Loucy (cell line): ENCODE measurements around the gene TTC23.

ENCODE experiments used
- H2AFZ ChIP-seq: fragments of 200-600 bp; sonication (generic); 2 replicates; pipeline ENCODE4 v1.6.0; 2016; ENCODE audit warnings: antibody characterized with exemption, mild to moderate bottlenecking, low read length, moderate library complexity
- H3F3A ChIP-seq: fragments of 200-600 bp; 2 replicates; pipeline ENCODE4 v1.6.0; 2016; ENCODE audit warnings: antibody characterized with exemption, low read depth, mild to moderate bottlenecking
- H3K27me3 ChIP-seq: fragments of 200-600 bp; sonication (generic); 2 replicates; pipeline ENCODE4 v1.6.1; 2014; ENCODE audit warnings: low read length, mild to moderate bottlenecking; ENCODE audit not compliant: insufficient read depth, poor library complexity, severe bottlenecking
- H3K36me3 ChIP-seq: fragments of 200-600 bp; sonication (generic); 2 replicates; pipeline ENCODE4 v1.6.1; 2016; ENCODE audit warnings: low read length; ENCODE audit not compliant: insufficient read depth
- H3K4me1 ChIP-seq: fragments of 200-600 bp; sonication (generic); 2 replicates; pipeline ENCODE4 v1.5.1; 2014; ENCODE audit warnings: low read length, mild to moderate bottlenecking; ENCODE audit not compliant: insufficient read depth, poor library complexity, severe bottlenecking
- H3K4me2 ChIP-seq: fragments of 200-600 bp; sonication (generic); 2 replicates; pipeline ENCODE4 v1.6.0; 2014; ENCODE audit warnings: antibody characterized with exemption, low read length, low read depth, mild to moderate bottlenecking; ENCODE audit not compliant: poor library complexity, severe bottlenecking
- H3K4me3 ChIP-seq: fragments of 200-600 bp; sonication (generic); 2 replicates; pipeline ENCODE4 v1.5.1; 2014; ENCODE audit warnings: low read length, mild to moderate bottlenecking, mixed read lengths; ENCODE audit not compliant: poor library complexity, severe bottlenecking
- H3K79me2 ChIP-seq: fragments of 200-600 bp; sonication (generic); 2 replicates; pipeline ENCODE4 v1.6.1; 2014; ENCODE audit warnings: low read length; ENCODE audit not compliant: insufficient read depth
- H3K9ac ChIP-seq: fragments of 200-600 bp; sonication (generic); 2 replicates; pipeline ENCODE4 v1.6.0; 2014; ENCODE audit warnings: mild to moderate bottlenecking, low read depth, low read length, moderate library complexity; ENCODE audit not compliant: poor library complexity, severe bottlenecking
- H3K9me2 ChIP-seq: fragments of 200-600 bp; sonication (generic); replicated peaks from 2 replicates; pipeline ENCODE4 v1.6.1; 2016; ENCODE audit warnings: low read depth, low read length, mixed read lengths
- H3K9me3 ChIP-seq: fragments of 200-600 bp; sonication (generic); 2 replicates; pipeline ENCODE4 v1.6.1; 2014; ENCODE audit warnings: mild to moderate bottlenecking, antibody characterized with exemption, low read length, low read depth; ENCODE audit not compliant: insufficient read depth
- H4K20me1 ChIP-seq: fragments of 200-600 bp; sonication (generic); 2 replicates; pipeline ENCODE4 v1.6.0; 2014; ENCODE audit warnings: antibody characterized with exemption, low read length, mild to moderate bottlenecking; ENCODE audit not compliant: insufficient read depth, poor library complexity, severe bottlenecking
- EZH2phosphoT487 ChIP-seq: fragments of 200-600 bp; IDR thresholded peaks from 2 replicates; pipeline ENCODE4 v1.6.1; 2018; ENCODE audit warnings: antibody characterized with exemption, mild to moderate bottlenecking, moderate library complexity, borderline replicate concordance
- TF ChIP-seq, protein P1 (sequence below): fragments of 200-600 bp; sonication (generic); conservative IDR thresholded peaks from 2 replicates; pipeline ENCODE4 v1.5.1; 2014; ENCODE audit warnings: mild to moderate bottlenecking, antibody characterized with exemption, low read length

The TTC23 gene

GRCh38 chr15:99101501-99101900 is 147.9 kb downstream of the TTC23 start:
- H2AFZ ChIP-seq: no peak overlapping the region
- TF ChIP-seq EZH2phosphoT487: no peak
- TF ChIP-seq, protein P1, sequence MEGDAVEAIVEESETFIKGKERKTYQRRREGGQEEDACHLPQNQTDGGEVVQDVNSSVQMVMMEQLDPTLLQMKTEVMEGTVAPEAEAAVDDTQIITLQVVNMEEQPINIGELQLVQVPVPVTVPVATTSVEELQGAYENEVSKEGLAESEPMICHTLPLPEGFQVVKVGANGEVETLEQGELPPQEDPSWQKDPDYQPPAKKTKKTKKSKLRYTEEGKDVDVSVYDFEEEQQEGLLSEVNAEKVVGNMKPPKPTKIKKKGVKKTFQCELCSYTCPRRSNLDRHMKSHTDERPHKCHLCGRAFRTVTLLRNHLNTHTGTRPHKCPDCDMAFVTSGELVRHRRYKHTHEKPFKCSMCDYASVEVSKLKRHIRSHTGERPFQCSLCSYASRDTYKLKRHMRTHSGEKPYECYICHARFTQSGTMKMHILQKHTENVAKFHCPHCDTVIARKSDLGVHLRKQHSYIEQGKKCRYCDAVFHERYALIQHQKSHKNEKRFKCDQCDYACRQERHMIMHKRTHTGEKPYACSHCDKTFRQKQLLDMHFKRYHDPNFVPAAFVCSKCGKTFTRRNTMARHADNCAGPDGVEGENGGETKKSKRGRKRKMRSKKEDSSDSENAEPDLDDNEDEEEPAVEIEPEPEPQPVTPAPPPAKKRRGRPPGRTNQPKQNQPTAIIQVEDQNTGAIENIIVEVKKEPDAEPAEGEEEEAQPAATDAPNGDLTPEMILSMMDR: no peak
- H3K4me1 ChIP-seq: peaks cover 5% of the 10 kb centered on the region
- no peaks in the 10 kb centered on the region for H3F3A ChIP-seq
- H3K9ac ChIP-seq: no peak overlapping the region
- H3K4me3 ChIP-seq: no peak overlapping the region
- H3K27me3 ChIP-seq: no peaks in the 10 kb centered on the region
- H4K20me1 ChIP-seq: no peaks in the 10 kb centered on the region
- no peaks in the 10 kb centered on the region for H3K36me3 ChIP-seq
- H3K9me2 ChIP-seq: no peaks in the 10 kb centered on the region
- H3K79me2 ChIP-seq: no peaks in the 10 kb centered on the region
- no peaks in the 10 kb centered on the region for H3K9me3 ChIP-seq
- H3K4me2 ChIP-seq: no peak overlapping the region

DNA sequence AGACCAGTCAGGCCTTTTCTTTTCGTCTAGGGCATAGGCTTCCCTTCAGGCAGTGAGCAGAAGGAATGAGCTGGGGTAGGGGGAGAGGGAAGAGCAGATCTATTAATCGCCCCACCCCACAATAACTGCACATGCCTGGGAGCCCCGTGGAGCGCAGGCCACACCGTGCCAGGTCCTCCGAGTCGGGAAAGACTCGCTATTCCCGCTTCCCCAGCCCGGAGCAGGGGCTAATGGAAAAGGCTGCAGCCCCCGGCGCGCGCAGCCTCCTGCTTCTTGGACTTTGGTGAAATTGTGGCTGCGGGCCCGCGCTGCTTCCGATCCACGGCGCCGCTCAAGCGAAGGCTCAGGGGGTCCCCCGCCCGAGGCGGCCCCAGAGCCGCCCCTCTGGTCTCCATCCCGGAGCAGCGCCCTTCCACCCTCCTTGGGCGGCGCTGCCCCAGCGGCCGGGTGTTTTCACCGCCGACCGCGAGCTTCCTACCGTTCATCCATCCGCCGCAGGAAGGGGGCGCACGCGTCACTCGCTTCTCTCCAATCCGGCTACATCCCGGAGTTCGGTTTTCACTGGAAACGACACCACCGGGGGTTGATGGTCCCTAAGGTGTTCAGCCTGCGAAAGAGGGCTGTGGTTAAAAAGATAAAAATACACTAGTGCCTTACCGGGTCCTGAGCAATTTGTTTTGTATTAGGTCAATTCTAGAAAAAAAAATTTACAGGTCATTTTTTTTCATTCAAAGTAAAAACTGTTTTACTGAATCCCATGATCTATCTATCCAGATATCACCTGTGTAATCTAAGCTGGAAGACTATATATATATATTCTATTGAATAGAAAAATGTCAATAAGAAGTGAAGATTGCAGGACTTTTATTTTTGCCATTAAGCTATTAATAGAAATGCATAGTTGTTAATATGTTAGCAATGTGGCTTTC is 148.9 kb downstream of the TTC23 start:
- Histone ChIP-seq H3K36me3 (no peaks in the 10 kb centered on the region), H3F3A (no peaks in the 10 kb centered on the region), H2AFZ (peak overlapping the region; percentile 59), H3K27me3 (no peaks in the 10 kb centered on the region), H3K4me3 (peak overlapping the region; percentile 31), H3K4me2 (peak overlapping the region; percentile 63), H3K79me2 (no peaks in the 10 kb centered on the region), H3K4me1 (peaks cover 5% of the 10 kb centered on the region), H4K20me1 (no peaks in the 10 kb centered on the region), H3K9me3 (no peaks in the 10 kb centered on the region), H3K9me2 (no peaks in the 10 kb centered on the region), H3K9ac (no peak overlapping the region)
- no peak for TF ChIP-seq EZH2phosphoT487
- TF ChIP-seq, protein P1: peak; percentile 68

GRCh38 chr15:99099661-99100060 is 149.7 kb downstream of the TTC23 start:
- Histone ChIP-seq H3K9ac (no peak overlapping the region), H2AFZ (no peak overlapping the region), H3K4me2 (no peak overlapping the region), H3F3A (no peaks in the 10 kb centered on the region), H3K36me3 (no peaks in the 10 kb centered on the region), H3K9me3 (no peaks in the 10 kb centered on the region), H3K4me3 (no peak overlapping the region), H3K9me2 (no peaks in the 10 kb centered on the region), H4K20me1 (no peaks in the 10 kb centered on the region), H3K79me2 (no peaks in the 10 kb centered on the region), H3K4me1 (peaks cover 5% of the 10 kb centered on the region), H3K27me3 (no peaks in the 10 kb centered on the region)
- TF ChIP-seq, protein P1: no peak
- no peak for TF ChIP-seq EZH2phosphoT487
